ENCODE data around the gene STOM. TPM values are rescaled to one million over a fixed set of nuclear protein-coding genes. Genes with fewer than 3 reads are reported as not detected.

STOM gene
- total and polyA plus RNA-seq, 5 donors, result 146 to 246 (median 153) TPM

DNA sequence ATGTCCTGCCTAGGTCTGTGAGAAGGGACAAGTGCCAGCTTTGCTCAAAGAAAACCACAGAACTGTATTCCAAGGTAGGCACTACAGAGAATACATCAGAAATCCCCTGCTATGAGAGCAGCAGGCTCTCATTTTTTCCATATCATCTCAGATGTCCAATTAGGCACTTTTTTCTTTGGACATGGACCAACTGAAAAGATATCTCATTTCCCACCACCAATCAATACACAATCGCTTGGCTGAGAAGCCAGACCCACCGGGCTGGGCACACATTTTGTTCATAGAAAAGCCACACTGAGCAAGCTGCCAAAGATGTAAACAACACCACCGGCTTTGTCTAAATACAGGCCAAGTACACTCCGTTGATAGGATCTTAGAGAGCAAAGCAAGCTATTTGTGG, 25.9 kb downstream of the STOM start:
- no peaks in the 10 kb centered on the region for H3K27me3 ChIP-seq (ENCODE audit: control insufficient read depth, insufficient read depth)
- no peak for DNase-seq
- H3K9me3 ChIP-seq (ENCODE audit: control insufficient read depth, low read length), result no peaks in the 10 kb centered on the region
- no peak overlapping the region for H3K4me3 ChIP-seq (ENCODE audit: low read length)
- peaks cover 2% of the 10 kb centered on the region for H3K4me1 ChIP-seq (ENCODE audit: control insufficient read depth, insufficient read depth, low read length)
- ATAC-seq, result peak in 1 of 2 donors; percentile 12
- intact Hi-C loops (cut with DNase I), result no loop called here
- no peak overlapping the region for H3K27ac ChIP-seq (ENCODE audit: low read length)
- 48% methylated on average over 4 of the region's 4 CpGs for WGBS

DNA sequence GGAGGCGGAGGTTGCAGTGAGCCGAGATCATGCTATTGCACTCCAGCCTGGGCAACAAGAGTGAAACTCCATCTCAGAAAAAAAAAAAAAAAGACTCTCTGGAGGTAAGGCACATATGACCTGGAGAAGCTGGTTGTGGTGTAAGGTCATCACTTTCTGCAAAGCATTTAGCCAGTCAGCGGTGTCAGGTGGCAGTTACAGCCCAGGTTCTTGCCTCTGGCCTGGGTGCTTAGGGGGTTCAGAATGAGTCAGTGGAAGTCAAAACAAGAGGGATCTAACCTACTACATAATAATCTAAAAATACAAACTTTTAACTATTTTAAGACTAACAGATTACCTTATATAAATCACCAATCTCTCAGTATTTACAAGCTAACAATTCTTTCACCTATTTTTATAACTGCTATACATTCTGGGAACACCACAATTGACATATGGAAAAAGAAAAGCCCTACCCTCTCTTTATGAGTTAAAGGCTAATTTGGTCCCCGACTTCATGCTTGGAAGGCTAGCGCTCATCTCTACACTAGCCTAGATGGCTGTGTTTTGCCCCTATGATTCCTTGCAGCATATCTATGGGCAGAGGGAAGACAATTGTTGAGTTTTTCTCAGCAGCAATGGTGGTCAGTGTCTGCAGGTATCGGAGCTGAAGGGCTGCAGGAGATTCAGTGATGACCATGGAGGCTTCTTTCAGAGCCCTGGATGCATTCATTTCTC, 29.2 kb downstream of the STOM start:
- peaks cover 3% of the 10 kb centered on the region for H3K4me1 ChIP-seq (ENCODE audit: control insufficient read depth, insufficient read depth, low read length)
- no peaks in the 10 kb centered on the region for H3K9me3 ChIP-seq (ENCODE audit: control insufficient read depth, low read length)
- H3K27ac ChIP-seq (ENCODE audit: low read length), result no peak overlapping the region
- no peak overlapping the region for H3K4me3 ChIP-seq (ENCODE audit: low read length)
- DNase-seq (no peak), ATAC-seq (no peak)
- intact Hi-C loops (cut with DNase I), result no loop called here
- 94% methylated on average over 6 of the region's 6 CpGs for WGBS
- no peaks in the 10 kb centered on the region for H3K27me3 ChIP-seq (ENCODE audit: control insufficient read depth, insufficient read depth)

DNA sequence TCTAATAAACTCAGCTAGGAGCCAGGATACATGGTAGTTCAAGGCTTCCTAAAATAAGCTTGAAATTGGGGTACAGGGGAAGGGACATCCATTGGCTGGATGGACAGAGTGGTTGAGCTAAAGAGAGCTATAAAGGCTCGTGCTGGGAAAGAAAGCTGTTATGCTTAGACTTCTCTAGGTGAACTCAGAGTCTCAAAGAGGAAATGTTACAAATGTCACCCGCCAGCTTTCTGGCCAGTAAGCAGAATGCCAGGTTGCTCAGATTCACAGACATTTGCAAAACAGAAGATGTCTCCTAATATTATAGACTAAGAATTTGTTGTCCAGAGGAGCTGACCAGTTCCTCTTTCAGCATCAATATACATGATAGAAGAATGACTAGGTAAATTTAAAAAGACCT, 30.6 kb downstream of the STOM start:
- intact Hi-C loops (cut with DNase I), result no loop called here
- H3K27ac ChIP-seq (ENCODE audit: low read length), result peak overlapping the region; percentile 13
- no peaks in the 10 kb centered on the region for H3K9me3 ChIP-seq (ENCODE audit: control insufficient read depth, low read length)
- no peaks in the 10 kb centered on the region for H3K27me3 ChIP-seq (ENCODE audit: control insufficient read depth, insufficient read depth)
- 77% methylated on average over 2 of the region's 2 CpGs for WGBS
- DNase-seq, result no peak
- H3K4me1 ChIP-seq (ENCODE audit: control insufficient read depth, insufficient read depth, low read length), result peaks cover 3% of the 10 kb centered on the region
- no peak overlapping the region for H3K4me3 ChIP-seq (ENCODE audit: low read length)
- no peak for ATAC-seq

DNA sequence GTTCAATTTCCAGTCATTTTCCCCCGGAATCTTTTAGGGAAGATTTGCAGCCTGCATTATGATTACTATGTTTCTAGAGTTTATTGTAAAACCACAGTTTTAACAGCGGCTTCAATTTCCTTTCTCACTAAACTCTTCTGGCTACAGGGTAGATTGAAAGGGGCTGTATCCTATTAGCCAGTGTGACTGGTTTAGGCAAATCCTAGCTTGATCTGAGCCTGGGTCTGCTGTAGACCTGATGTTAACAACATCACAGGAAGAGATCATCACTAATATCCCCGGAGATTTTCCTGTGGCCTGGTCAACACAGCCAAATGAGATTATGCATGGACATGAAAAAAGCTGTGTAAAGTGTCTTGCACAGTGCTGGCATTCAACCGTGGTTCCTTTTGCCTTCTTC, 33.4 kb downstream of the STOM start:
- Histone ChIP-seq H3K4me3 (ENCODE audit: low read length) (no peak overlapping the region), H3K4me1 (ENCODE audit: control insufficient read depth, insufficient read depth, low read length) (peaks cover 6% of the 10 kb centered on the region), H3K27me3 (ENCODE audit: control insufficient read depth, insufficient read depth) (no peaks in the 10 kb centered on the region), H3K9me3 (ENCODE audit: control insufficient read depth, low read length) (no peaks in the 10 kb centered on the region), H3K27ac (ENCODE audit: low read length) (no peak overlapping the region)
- DNase-seq, result no peak
- 81% methylated on average over 4 of the region's 4 CpGs for WGBS
- intact Hi-C loops (cut with DNase I), result no loop called here
- no peak for ATAC-seq

DNA sequence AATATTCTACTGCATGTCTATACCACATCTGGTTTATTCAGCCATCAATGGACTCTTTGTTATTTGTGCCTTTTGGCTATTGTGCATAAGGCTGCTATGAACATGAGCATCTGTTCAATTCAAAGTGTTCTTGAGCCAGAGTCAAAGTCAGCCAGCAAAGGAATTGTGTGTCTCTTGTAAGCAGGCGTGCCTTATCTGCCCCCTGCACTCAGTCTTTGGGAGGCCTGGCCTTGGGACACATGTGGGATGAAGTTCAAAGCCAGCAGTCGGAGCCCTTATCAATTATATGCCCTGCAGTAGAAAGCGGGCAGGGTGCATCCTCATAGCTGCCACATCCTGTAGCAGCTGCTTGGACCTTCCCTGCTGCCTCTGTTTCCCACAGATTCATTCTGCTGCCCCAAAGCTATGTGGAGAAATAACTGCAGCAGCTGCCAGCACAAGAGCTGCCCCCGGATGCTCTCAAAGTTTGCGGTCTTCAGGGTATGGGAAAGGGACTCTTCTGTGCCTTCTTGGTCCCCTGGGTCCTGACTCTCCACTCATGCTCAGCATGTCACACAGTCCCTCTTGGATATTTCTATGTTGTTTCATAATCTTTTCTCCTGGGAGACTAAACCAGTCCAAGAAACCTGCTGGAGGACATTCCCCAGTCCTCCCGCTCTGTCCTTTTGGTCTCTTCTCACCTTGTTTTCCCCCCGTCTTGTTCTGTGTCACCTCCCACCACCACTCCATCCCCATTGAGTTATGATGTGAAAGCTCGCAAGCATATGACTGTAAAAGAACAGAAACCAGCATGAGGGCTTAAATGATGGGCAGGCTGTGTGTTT, 35.9 kb downstream of the STOM start:
- Histone ChIP-seq H3K4me3 (ENCODE audit: low read length) (no peak overlapping the region), H3K9me3 (ENCODE audit: control insufficient read depth, low read length) (no peaks in the 10 kb centered on the region), H3K4me1 (ENCODE audit: control insufficient read depth, insufficient read depth, low read length) (peaks cover 9% of the 10 kb centered on the region), H3K27me3 (ENCODE audit: control insufficient read depth, insufficient read depth) (no peaks in the 10 kb centered on the region), H3K27ac (ENCODE audit: low read length) (peak overlapping the region; percentile 59)
- WGBS, result 56% methylated on average over 8 of the region's 8 CpGs
- ATAC-seq (peak; percentile 17 to 34), DNase-seq (peak; percentile 17 to 73 (median 41))
- intact Hi-C loops (cut with DNase I), result no loop called here

DNA sequence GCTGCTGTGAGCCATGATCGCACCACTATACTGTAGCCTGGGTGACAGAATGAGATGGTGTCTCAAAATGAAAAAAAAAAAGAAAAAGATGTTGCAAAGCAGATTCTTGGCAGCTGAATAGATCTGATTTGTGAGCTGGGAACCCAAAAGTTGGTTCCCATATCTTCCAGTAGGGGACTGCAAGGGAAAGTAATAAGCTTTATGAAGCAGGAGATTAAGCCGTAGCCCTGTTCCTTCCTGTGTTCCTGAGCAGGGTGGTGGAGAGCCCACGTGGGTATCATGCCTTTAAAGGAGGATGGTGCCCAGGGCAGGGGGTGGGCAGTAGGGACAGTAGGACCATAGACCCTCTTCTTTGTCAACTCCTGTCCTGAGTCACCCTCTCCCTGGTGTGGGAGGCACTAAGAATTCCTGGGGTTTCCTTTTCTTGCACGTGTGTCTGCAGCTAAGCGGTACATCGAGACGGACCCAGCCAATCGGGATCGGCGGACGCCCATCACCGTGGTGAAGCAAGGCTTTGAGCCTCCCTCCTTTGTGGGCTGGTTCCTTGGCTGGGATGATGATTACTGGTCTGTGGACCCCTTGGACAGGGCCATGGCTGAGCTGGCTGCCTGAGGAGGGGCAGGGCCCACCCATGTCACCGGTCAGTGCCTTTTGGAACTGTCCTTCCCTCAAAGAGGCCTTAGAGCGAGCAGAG, 37.9 kb downstream of the STOM start:
- WGBS, result 58% methylated on average over 14 of the region's 14 CpGs
- no peaks in the 10 kb centered on the region for H3K9me3 ChIP-seq (ENCODE audit: control insufficient read depth, low read length)
- H3K4me3 ChIP-seq (ENCODE audit: low read length), result no peak overlapping the region
- intact Hi-C loops (cut with DNase I), result no loop called here
- peaks cover 9% of the 10 kb centered on the region for H3K4me1 ChIP-seq (ENCODE audit: control insufficient read depth, insufficient read depth, low read length)
- ATAC-seq (peak; percentile 2 to 14), DNase-seq (peak in 2 of 3 donors; percentile 66 to 69)
- peak overlapping the region; percentile 57 for H3K27ac ChIP-seq (ENCODE audit: low read length)
- no peaks in the 10 kb centered on the region for H3K27me3 ChIP-seq (ENCODE audit: control insufficient read depth, insufficient read depth)

DNA sequence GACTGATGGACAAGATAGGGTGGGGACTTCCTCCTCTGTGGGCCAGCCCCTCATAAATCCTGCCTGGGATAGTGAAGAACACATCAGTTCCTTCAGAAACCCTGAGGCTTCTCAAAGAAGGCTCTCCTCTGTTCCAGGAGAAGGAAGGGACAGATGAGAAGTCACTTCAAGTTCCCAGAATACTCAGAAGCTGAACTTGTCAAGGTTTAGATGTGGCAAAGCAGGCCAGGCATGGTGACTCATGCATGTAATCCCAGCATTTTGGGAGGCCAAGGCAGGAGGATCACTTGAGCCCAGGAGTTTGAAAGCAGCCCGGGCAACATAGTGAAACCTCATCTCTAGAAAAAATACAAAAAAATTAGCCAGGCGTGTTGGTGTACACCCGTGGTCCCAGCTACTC, 38.5 kb downstream of the STOM start:
- ATAC-seq, result no peak
- intact Hi-C loops (cut with DNase I), result no loop called here

DNA sequence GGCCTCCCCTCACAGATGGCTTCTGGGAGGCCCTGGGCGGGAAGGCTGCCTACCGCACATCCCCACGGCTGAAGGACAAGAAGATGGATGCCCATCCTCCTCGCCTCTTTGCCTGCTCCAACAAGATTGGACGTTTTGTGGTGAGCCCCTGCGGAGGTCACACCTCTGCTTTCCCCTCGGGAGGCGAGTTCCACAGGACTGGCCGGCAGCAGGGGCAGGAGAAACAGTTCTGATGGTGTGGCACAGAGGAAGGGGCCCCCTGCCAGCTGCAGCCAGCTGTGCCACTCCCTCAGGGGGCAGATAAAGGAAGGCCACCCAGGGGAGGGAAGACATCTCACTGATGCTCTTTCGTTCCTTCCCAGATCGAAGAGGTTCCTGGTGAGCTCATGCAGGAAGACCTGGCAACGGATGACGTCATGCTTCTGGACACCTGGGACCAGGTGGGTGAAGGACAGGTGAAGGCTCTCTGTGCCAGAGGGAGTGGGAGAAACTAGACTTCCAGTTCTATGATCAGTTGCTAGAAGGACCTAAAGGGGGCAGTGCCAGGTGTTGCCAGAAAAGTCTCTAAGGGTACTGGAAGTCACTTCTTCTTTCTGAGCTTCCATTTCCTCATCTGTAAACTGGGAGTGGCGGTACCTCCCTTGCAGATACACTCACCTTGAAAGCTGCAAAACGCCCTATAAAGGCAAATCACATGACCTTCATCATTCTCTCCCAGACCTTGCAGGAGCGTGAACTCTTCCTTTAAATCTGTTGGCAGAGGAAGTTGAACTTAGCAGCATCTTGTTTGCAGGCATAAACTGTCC, 41.0 kb downstream of the STOM start:
- Histone ChIP-seq H3K27ac (ENCODE audit: low read length) (peak overlapping the region; percentile 22), H3K4me3 (ENCODE audit: low read length) (no peak overlapping the region), H3K9me3 (ENCODE audit: control insufficient read depth, low read length) (no peaks in the 10 kb centered on the region), H3K27me3 (ENCODE audit: control insufficient read depth, insufficient read depth) (no peaks in the 10 kb centered on the region), H3K4me1 (ENCODE audit: control insufficient read depth, insufficient read depth, low read length) (peaks cover 21% of the 10 kb centered on the region)
- ATAC-seq (no peak), DNase-seq (peak in 2 of 3 donors; percentile 45 to 55)
- intact Hi-C loops (cut with DNase I), result loop anchor here in 1 of 4 donors (5.0 kb wide), 1 partner anchor 43 kb away; the partner anchor contains the start of gene STOM
- 77% methylated on average over 16 of the region's 16 CpGs for WGBS

More for the DNA sequence above, 38.5 kb downstream of the STOM start:
- peak in 1 of 3 donors; percentile 18 for DNase-seq
- Histone ChIP-seq H3K4me3 (ENCODE audit: low read length) (no peak overlapping the region), H3K27me3 (ENCODE audit: control insufficient read depth, insufficient read depth) (no peaks in the 10 kb centered on the region), H3K9me3 (ENCODE audit: control insufficient read depth, low read length) (no peaks in the 10 kb centered on the region), H3K27ac (ENCODE audit: low read length) (peak overlapping the region; percentile 57), H3K4me1 (ENCODE audit: control insufficient read depth, insufficient read depth, low read length) (peaks cover 9% of the 10 kb centered on the region)
- WGBS, result 77% methylated on average over 3 of the region's 3 CpGs

DNA sequence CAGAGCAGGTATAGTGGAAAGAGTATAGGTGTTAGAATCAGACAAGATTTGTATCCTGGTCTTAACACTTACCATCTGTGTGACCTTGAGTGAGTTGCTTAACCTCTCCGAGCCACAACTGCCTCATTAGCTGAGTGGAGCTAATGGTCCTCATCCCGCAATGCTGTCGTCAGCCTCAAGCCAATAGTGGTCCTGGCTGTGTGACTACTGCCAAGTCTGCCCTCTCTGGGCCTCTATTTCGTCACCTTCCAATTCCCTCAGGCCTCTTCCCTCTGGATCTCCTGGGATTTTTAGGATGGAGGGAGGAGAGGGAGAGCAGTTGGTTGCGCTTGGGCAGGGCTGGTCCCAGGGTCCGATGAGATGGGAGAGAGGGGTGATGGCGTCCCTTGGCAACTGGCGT, 41.6 kb downstream of the STOM start:
- ATAC-seq (no peak), DNase-seq (no peak)
- H3K27ac ChIP-seq (ENCODE audit: low read length), result peak overlapping the region; percentile 22
- peaks cover 17% of the 10 kb centered on the region for H3K4me1 ChIP-seq (ENCODE audit: control insufficient read depth, insufficient read depth, low read length)
- H3K4me3 ChIP-seq (ENCODE audit: low read length), result no peak overlapping the region
- H3K27me3 ChIP-seq (ENCODE audit: control insufficient read depth, insufficient read depth), result no peaks in the 10 kb centered on the region
- H3K9me3 ChIP-seq (ENCODE audit: control insufficient read depth, low read length), result no peaks in the 10 kb centered on the region
- 79% methylated on average over 8 of the region's 8 CpGs for WGBS
- intact Hi-C loops (cut with DNase I), result loop anchor here in 1 of 4 donors (5.0 kb wide), 1 partner anchor 44 kb away; the partner anchor contains the start of gene STOM

DNA sequence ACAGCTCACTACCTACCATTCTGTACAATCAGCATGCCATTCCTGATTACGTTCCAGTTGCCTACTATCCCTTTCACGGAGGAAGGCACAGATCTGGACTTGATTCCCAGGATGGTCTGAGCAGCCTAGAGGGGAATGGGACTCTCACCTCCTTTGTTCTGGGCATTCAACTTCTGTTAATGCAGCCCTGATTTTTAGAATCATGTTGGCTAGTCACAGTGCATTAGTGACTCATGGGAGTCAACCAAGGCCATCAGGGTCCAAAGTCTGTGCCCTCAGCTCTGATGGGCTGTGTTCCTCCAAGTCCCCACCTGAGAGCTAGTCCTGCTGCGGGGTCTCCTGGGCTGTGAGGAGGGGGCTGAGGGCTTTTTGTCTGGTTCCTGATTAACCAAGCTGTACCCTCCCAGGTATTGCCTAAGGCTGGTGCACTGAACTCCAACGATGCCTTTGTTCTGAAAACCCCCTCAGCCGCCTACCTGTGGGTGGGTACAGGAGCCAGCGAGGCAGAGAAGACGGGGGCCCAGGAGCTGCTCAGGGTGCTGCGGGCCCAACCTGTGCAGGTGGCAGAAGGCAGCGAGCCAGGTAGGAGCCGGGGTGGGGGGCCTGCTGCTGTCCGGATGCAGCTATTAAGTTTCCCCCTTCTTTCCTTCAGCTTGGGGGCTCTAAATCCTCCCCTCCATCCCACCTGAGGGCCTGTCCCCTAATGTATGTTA, 43.0 kb downstream of the STOM start:
- intact Hi-C loops (cut with DNase I), result loop anchor here in 1 of 4 donors (5.0 kb wide), 1 partner anchor 45 kb away; the partner anchor contains the start of gene STOM
- H3K4me1 ChIP-seq (ENCODE audit: control insufficient read depth, insufficient read depth, low read length), result peaks cover 17% of the 10 kb centered on the region
- H3K27ac ChIP-seq (ENCODE audit: low read length), result peak overlapping the region; percentile 94
- H3K9me3 ChIP-seq (ENCODE audit: control insufficient read depth, low read length), result no peaks in the 10 kb centered on the region
- no peak for ATAC-seq
- H3K4me3 ChIP-seq (ENCODE audit: low read length), result no peak overlapping the region
- DNase-seq, result peak in 2 of 3 donors; percentile 59 to 66
- WGBS, result 86% methylated on average over 11 of the region's 11 CpGs
- H3K27me3 ChIP-seq (ENCODE audit: control insufficient read depth, insufficient read depth), result no peaks in the 10 kb centered on the region
